Cardiac muscle cell (in vitro differentiated cells and primary cell): ENCODE data around the gene COL21A1. TPM values are rescaled to one million over a fixed set of nuclear protein-coding genes. Genes with fewer than 3 reads are reported as not detected.

Source experiments
- DNase-seq, 2 donors: peaks; one replicate each; pipeline versions ENCODE4 v3.0.0 to v3.0.0-alpha.2; 2010 to 2017; ENCODE audit warnings: low read depth in 1 of 2, low spot score in 1 of 2
- H3K27ac ChIP-seq: fragments of 200-600 bp; sonication (generic); 2 replicates; pipeline ENCODE4 v1.5.1; 2016
- H3K27me3 ChIP-seq: fragments of 200-600 bp; sonication (generic); 2 replicates; pipeline ENCODE4 v1.6.0; 2016; ENCODE audit warnings: control low read depth
- H3K36me3 ChIP-seq: fragments of 200-600 bp; sonication (generic); 2 replicates; pipeline ENCODE4 v1.5.1; 2016; ENCODE audit warnings: control low read depth
- H3K4me1 ChIP-seq: fragments of 200-600 bp; sonication (generic); 2 replicates; pipeline ENCODE4 v1.8.1; 2017; ENCODE audit warnings: low read depth, mild to moderate bottlenecking, mixed run types
- H3K4me3 ChIP-seq: fragments of 200-600 bp; sonication (generic); 2 replicates; pipeline ENCODE4 v1.5.1; 2016; ENCODE audit warnings: mild to moderate bottlenecking
- H3K9me3 ChIP-seq: fragments of 200-600 bp; sonication (generic); 2 replicates; pipeline ENCODE4 v1.5.1; 2017; ENCODE audit warnings: low read depth, mild to moderate bottlenecking, control low read depth
- CTCF ChIP-seq: IDR thresholded peaks from 2 replicates; pipeline ENCODE4 v1.5.1; 2012; ENCODE audit warnings: low read depth, mild to moderate bottlenecking, low read length
- polyA plus RNA-seq: library from polyadenylated mRNA; unstranded; fragments of >200 nt; fragmentation: Nextera tagmentation; extraction: Ambion mirVana; gene quantifications from 2 replicates; pipeline ENCODE4 v1.2.1, GENCODE V29; 2016
- total RNA-seq: library from RNA; depleted of rRNA; stranded (reverse); fragments of >200 nt; gene quantifications from 2 replicates; pipeline ENCODE4 v1.2.3, GENCODE V29; 2016

The COL21A1 gene
- total and polyA plus RNA-seq, 2 experiments from 2014 or later: 0.83 to 1.4 TPM

GRCh38 chr6:56115715-56116114 lies 131.7 kb downstream of the COL21A1 start:
- Histone ChIP-seq H3K36me3 (no peaks in the 10 kb centered on the region), H3K27me3 (no peaks in the 10 kb centered on the region)

GRCh38 chr6:56109149-56109548 lies 138.2 kb downstream of the COL21A1 start:
- no peaks in the 10 kb centered on the region for H3K4me1 ChIP-seq
- H3K27ac ChIP-seq: no peak overlapping the region
- no peaks in the 10 kb centered on the region for H3K9me3 ChIP-seq
- no peaks in the 10 kb centered on the region for H3K27me3 ChIP-seq
- no peak for TF ChIP-seq CTCF
- no peaks in the 10 kb centered on the region for H3K36me3 ChIP-seq
- H3K4me3 ChIP-seq: no peak overlapping the region
- DNase-seq: no peak

More at GRCh38 chr6:56115715-56116114, 131.7 kb downstream of the COL21A1 start:
- TF ChIP-seq CTCF: no peak
- DNase-seq: no peak
- H3K27ac ChIP-seq: no peak overlapping the region
- H3K4me3 ChIP-seq: no peak overlapping the region
- H3K4me1 ChIP-seq: no peaks in the 10 kb centered on the region
- H3K9me3 ChIP-seq: no peaks in the 10 kb centered on the region

- TF ChIP-seq CTCF: no peak
- DNase-seq: peak in 1 of 2 donors; percentile 68
- H3K36me3 ChIP-seq: no peaks in the 10 kb centered on the region
- no peaks in the 10 kb centered on the region for H3K4me1 ChIP-seq
- H3K27ac ChIP-seq: no peak overlapping the region
- no peaks in the 10 kb centered on the region for H3K27me3 ChIP-seq
- no peaks in the 10 kb centered on the region for H3K9me3 ChIP-seq
- no peak overlapping the region for H3K4me3 ChIP-seq
Observed at GRCh38 chr6:56106231-56106630, 141.1 kb downstream of the COL21A1 start.

- no peak overlapping the region for H3K27ac ChIP-seq
- H3K27me3 ChIP-seq: no peaks in the 10 kb centered on the region
- DNase-seq: no peak
- H3K9me3 ChIP-seq: no peaks in the 10 kb centered on the region
- H3K4me3 ChIP-seq: no peak overlapping the region
- no peaks in the 10 kb centered on the region for H3K36me3 ChIP-seq
- no peaks in the 10 kb centered on the region for H3K4me1 ChIP-seq
- no peak for TF ChIP-seq CTCF
Observed at GRCh38 chr6:56104591-56104990, 142.8 kb downstream of the COL21A1 start.

GRCh38 chr6:56102216-56102615 lies 145.2 kb downstream of the COL21A1 start:
- Histone ChIP-seq H3K27me3 (no peaks in the 10 kb centered on the region), H3K9me3 (no peaks in the 10 kb centered on the region), H3K4me3 (no peak overlapping the region), H3K36me3 (no peaks in the 10 kb centered on the region), H3K4me1 (no peaks in the 10 kb centered on the region), H3K27ac (no peak overlapping the region)
- DNase-seq: no peak
- TF ChIP-seq CTCF: no peak

GRCh38 chr6:56101141-56101553 lies 146.2 kb downstream of the COL21A1 start:
- DNase-seq: peak in 1 of 2 donors; percentile 96
- H3K27ac ChIP-seq: no peak overlapping the region
- H3K27me3 ChIP-seq: no peaks in the 10 kb centered on the region
- no peaks in the 10 kb centered on the region for H3K36me3 ChIP-seq
- H3K4me1 ChIP-seq: no peaks in the 10 kb centered on the region
- H3K4me3 ChIP-seq: no peak overlapping the region
- TF ChIP-seq CTCF: no peak
- H3K9me3 ChIP-seq: no peaks in the 10 kb centered on the region
